Neuronal stem cell (in vitro differentiated cells): Measurements from ENCODE around the gene MYO9B.

Experiments
- DNase-seq: peaks from one replicate; pipeline ENCODE4 v3.0.0-alpha.2; 2013; ENCODE audit warnings: low spot score
- H2AFZ ChIP-seq: one replicate; pipeline ENCODE4 v1.6.1; 2013; ENCODE audit warnings: mild to moderate bottlenecking, low read length, inconsistent platforms
- H2AK5ac ChIP-seq: 2 replicates; pipeline ENCODE4 v1.6.1; 2013; ENCODE audit warnings: low read depth, mild to moderate bottlenecking, inconsistent platforms, low read length, moderate library complexity, mixed read lengths
- H2BK120ac ChIP-seq: 2 replicates; pipeline ENCODE4 v1.6.1; 2013; ENCODE audit warnings: low read depth, mild to moderate bottlenecking, inconsistent platforms, low read length, moderate library complexity, mixed read lengths
- H2BK12ac ChIP-seq: one replicate; pipeline ENCODE4 v1.6.1; 2013; ENCODE audit warnings: low read length, inconsistent platforms
- H2BK15ac ChIP-seq: 2 replicates; pipeline ENCODE4 v1.6.1; 2013; ENCODE audit warnings: mild to moderate bottlenecking, low read length, inconsistent platforms, mixed read lengths
- H2BK5ac ChIP-seq: one replicate; pipeline ENCODE4 v1.6.1; 2013; ENCODE audit warnings: inconsistent platforms, mild to moderate bottlenecking, low read length, moderate library complexity
- H3K14ac ChIP-seq: one replicate; pipeline ENCODE4 v1.6.1; 2013; ENCODE audit warnings: low read length, inconsistent platforms
- H3K18ac ChIP-seq: 2 replicates; pipeline ENCODE4 v1.6.1; 2013; ENCODE audit warnings: low read length, inconsistent platforms
- H3K23ac ChIP-seq: 2 replicates; pipeline ENCODE4 v1.6.1; 2013; ENCODE audit warnings: low read depth, mild to moderate bottlenecking, mixed read lengths, low read length, inconsistent platforms; ENCODE audit not compliant: poor library complexity
- H3K27ac ChIP-seq: replicated peaks from 3 replicates; pipeline ENCODE4 v1.5.1; 2013; ENCODE audit warnings: low read length, inconsistent platforms
- H3K27me3 ChIP-seq, 3 experiments: 2 replicates each; pipeline ENCODE4 v1.6.1; 2013; ENCODE audit warnings: low read length in 3 of 3, mild to moderate bottlenecking in 2 of 3, inconsistent platforms in 1 of 3, low read depth in 1 of 3, mixed read lengths in 1 of 3, moderate library complexity in 1 of 3; ENCODE audit not compliant: control insufficient read depth in 3 of 3, insufficient read depth in 3 of 3
- H3K36me3 ChIP-seq, 2 donors: replicated peaks in 1 of 2; 2 replicates each; pipeline ENCODE4 v1.6.1; 2013; ENCODE audit warnings: low read length in 2 of 2; ENCODE audit not compliant: control insufficient read depth in 2 of 2, insufficient read depth in 2 of 2
- H3K4ac ChIP-seq: 2 replicates; pipeline ENCODE4 v1.6.1; 2013; ENCODE audit warnings: inconsistent platforms, mild to moderate bottlenecking, low read length, moderate library complexity
- H3K4me1 ChIP-seq, 2 donors: 1 replicate in 1 of 2; 2 replicates in 1 of 2; pipeline ENCODE4 v1.6.1; 2013; ENCODE audit warnings: low read length in 2 of 2, low read depth in 1 of 2; ENCODE audit not compliant: control insufficient read depth in 2 of 2, insufficient read depth in 1 of 2
- H3K4me2 ChIP-seq: one replicate; pipeline ENCODE4 v1.6.1; 2013; ENCODE audit warnings: mild to moderate bottlenecking, low read length, inconsistent platforms; ENCODE audit not compliant: insufficient read depth, poor library complexity, severe bottlenecking
- H3K4me3 ChIP-seq, 2 donors: 2 replicates each; pipeline ENCODE4 v1.5.1; 2013; ENCODE audit warnings: low read length in 2 of 2, mild to moderate bottlenecking in 2 of 2, inconsistent platforms in 1 of 2, moderate library complexity in 1 of 2
- H3K79me1 ChIP-seq: one replicate; pipeline ENCODE4 v1.6.1; 2013; ENCODE audit warnings: low read depth, mild to moderate bottlenecking, inconsistent platforms, low read length, moderate library complexity
- H3K9ac ChIP-seq: one replicate; pipeline ENCODE4 v1.6.1; 2013; ENCODE audit warnings: mild to moderate bottlenecking, low read depth, low read length, inconsistent platforms; ENCODE audit not compliant: poor library complexity
- H3K9me3 ChIP-seq, 2 donors: replicated peaks in 1 of 2; 2 replicates each; pipeline versions ENCODE3 to v1.6.1; 2013; ENCODE audit warnings: low read length in 2 of 2, mild to moderate bottlenecking in 2 of 2, inconsistent platforms in 1 of 2, low read depth in 1 of 2, mixed read lengths in 1 of 2, moderate library complexity in 1 of 2; ENCODE audit not compliant: control insufficient read depth in 2 of 2, insufficient read depth in 1 of 2
- H4K8ac ChIP-seq: one replicate; pipeline ENCODE4 v1.6.1; 2013; ENCODE audit warnings: low read depth, mild to moderate bottlenecking, inconsistent platforms, low read length, moderate library complexity
- H4K91ac ChIP-seq: one replicate; pipeline ENCODE4 v1.6.1; 2013; ENCODE audit warnings: low read length, low read depth, mild to moderate bottlenecking, inconsistent platforms; ENCODE audit not compliant: poor library complexity
- WGBS, 2 donors: extraction: QIAGEN DNeasy Blood & Tissue Kit; methylation state at CpG; one replicate each; pipeline ENCODE4 v1.1.7; 2013; ENCODE audit warnings: missing lambda C conversion rate in 2 of 2, mixed read lengths in 1 of 2; ENCODE audit not compliant: insufficient read length in 2 of 2, insufficient replicate concordance in 1 of 2; ENCODE audit errors: extremely low coverage in 2 of 2; 5-methylcytosine and 5-hydroxymethylcytosine counted together

MYO9B gene

DNA sequence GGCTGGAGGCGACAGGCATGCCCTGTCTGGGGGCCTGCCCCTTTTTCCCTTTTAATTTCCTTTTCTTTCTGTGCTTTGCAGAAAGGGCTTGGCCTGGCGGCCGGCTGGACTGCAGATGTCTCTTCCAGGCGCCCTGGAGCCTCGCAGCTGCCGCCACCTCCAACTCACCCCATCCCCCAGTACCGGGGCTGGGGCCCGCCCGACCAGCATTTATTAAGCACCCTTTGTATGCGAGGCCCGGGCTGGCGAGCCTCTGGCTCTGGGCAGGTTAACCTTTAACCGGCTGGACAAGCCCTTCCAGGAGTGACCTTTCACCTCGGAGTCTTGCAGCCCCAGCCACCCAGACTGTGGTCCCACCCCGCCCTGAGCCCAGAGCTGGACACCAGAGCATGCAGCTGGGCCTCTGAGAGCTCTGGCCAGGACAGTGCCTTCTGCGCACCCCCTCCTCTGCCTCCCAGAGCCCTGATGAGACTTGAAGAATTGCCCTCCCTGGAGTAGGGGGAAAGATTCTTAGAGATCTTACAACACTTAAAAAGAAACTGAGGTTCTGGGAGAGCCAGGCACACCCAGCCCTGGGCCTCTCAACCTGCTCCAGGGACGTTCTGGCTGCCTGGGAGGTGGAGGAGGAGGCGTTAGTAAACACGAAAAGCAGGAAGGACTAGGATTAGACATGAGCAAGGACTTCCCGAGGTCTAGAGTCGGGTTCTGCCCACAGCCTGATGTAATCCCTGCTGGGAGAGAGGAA is 171.3 kb downstream of the MYO9B start:
- Histone ChIP-seq H3K4me1 (peaks cover 28 to 35% of the 10 kb centered on the region in 2 donors), H2BK120ac (no peak overlapping the region), H4K8ac (no peak overlapping the region), H3K4me3 (peak overlapping the region in 1 of 2 donors; percentile 45), H3K4ac (peak overlapping the region; percentile 8), H3K9ac (no peak overlapping the region), H2BK5ac (peak overlapping the region; percentile 70), H3K23ac (no peak overlapping the region), H2AK5ac (peak overlapping the region; percentile 60), H2BK15ac (peak overlapping the region; percentile 92), H3K27me3 (peaks cover 0 to 2% (median 0%) of the 10 kb centered on the region in 3 experiments), H3K27ac (peak overlapping the region; percentile 88), H3K4me2 (peak overlapping the region; percentile 88), H3K36me3 (no peaks in the 10 kb centered on the region), H3K18ac (peak overlapping the region; percentile 94), H3K9me3 (no peaks in the 10 kb centered on the region), H3K14ac (no peak overlapping the region), H2BK12ac (no peak overlapping the region), H2AFZ (peak overlapping the region; percentile 90), H3K79me1 (peaks cover 15% of the 10 kb centered on the region), H4K91ac (no peak overlapping the region)
- WGBS, 2 donors: no CpG with 5 or more reads among the region's 21 CpGs
- no peak for DNase-seq

- Histone ChIP-seq H3K4me2 (no peak overlapping the region), H3K27me3 (peaks cover 0 to 2% (median 0%) of the 10 kb centered on the region in 3 experiments), H3K18ac (peak overlapping the region; percentile 3), H2BK5ac (no peak overlapping the region), H3K79me1 (peaks cover 10% of the 10 kb centered on the region), H2AK5ac (no peak overlapping the region), H4K91ac (no peak overlapping the region), H2BK15ac (no peak overlapping the region), H4K8ac (no peak overlapping the region), H3K4me3 (no peak overlapping the region), H3K27ac (no peak overlapping the region), H2AFZ (peak overlapping the region; percentile 5), H3K14ac (no peak overlapping the region), H3K23ac (no peak overlapping the region), H2BK12ac (peak overlapping the region; percentile 8), H3K36me3 (no peaks in the 10 kb centered on the region), H3K9ac (no peak overlapping the region), H3K9me3 (no peaks in the 10 kb centered on the region), H3K4me1 (peaks cover 23 to 27% of the 10 kb centered on the region in 2 donors), H2BK120ac (peak overlapping the region; percentile 61), H3K4ac (no peak overlapping the region)
- DNase-seq: no peak
- WGBS, 2 donors: no CpG with 5 or more reads among the region's 21 CpGs
These were observed 172.6 kb downstream of the MYO9B start for GRCh38 chr19:17248011-17248776.

- Histone ChIP-seq H3K27me3 (peaks cover 0 to 2% (median 0%) of the 10 kb centered on the region in 3 experiments), H3K27ac (no peak overlapping the region), H3K4me1 (peaks cover 19 to 22% of the 10 kb centered on the region in 2 donors)
These were observed 174.4 kb downstream of the MYO9B start for GRCh38 chr19:17249887-17250548.

More at GRCh38 chr19:17249887-17250548, 174.4 kb downstream of the MYO9B start:
- H2BK5ac ChIP-seq: no peak overlapping the region
- no peak overlapping the region for H4K91ac ChIP-seq
- H3K9me3 ChIP-seq: no peaks in the 10 kb centered on the region
- H3K18ac ChIP-seq: no peak overlapping the region
- no peak overlapping the region for H4K8ac ChIP-seq
- no peak overlapping the region for H3K14ac ChIP-seq
- H2AK5ac ChIP-seq: peak overlapping the region; percentile 4
- no peak for DNase-seq
- H2AFZ ChIP-seq: no peak overlapping the region
- H3K79me1 ChIP-seq: peaks cover 4% of the 10 kb centered on the region
- H3K36me3 ChIP-seq: no peaks in the 10 kb centered on the region
- H3K23ac ChIP-seq: no peak overlapping the region
- H3K4ac ChIP-seq: no peak overlapping the region
- no peak overlapping the region for H2BK12ac ChIP-seq
- no peak overlapping the region for H2BK15ac ChIP-seq
- no peak overlapping the region for H3K4me2 ChIP-seq
- no peak overlapping the region for H2BK120ac ChIP-seq
- no peak overlapping the region for H3K9ac ChIP-seq
- no CpG with 5 or more reads among the region's 15 CpGs for WGBS, 2 donors
- H3K4me3 ChIP-seq: no peak overlapping the region
